NCI-H1417 (cell line): ENCODE results near the gene RPL21.

Experiments used
- DNase-seq, 3 experiments: peaks; one replicate each; lab custom pipeline; 2025; lab: John Stamatoyannopoulos, UW

RPL21 gene

GRCh38 chr13:27258637-27259386 is 7.5 kb downstream of the RPL21 start:
- no peak for DNase-seq

GRCh38 chr13:27259831-27260230 is 8.5 kb downstream of the RPL21 start:
- DNase-seq = no peak

GRCh38 chr13:27261396-27261795 is 10.0 kb downstream of the RPL21 start:
- DNase-seq = no peak

GRCh38 chr13:27263438-27263837 is 12.1 kb downstream of the RPL21 start:
- no peak for DNase-seq

GRCh38 chr13:27264181-27264580 is 12.8 kb downstream of the RPL21 start:
- peak in 2 of 3 experiments; percentile 46 to 80 for DNase-seq

- no peak for DNase-seq
These were observed 13.3 kb downstream of the RPL21 start for GRCh38 chr13:27264648-27265047.

GRCh38 chr13:27266917-27267316 is 15.6 kb downstream of the RPL21 start:
- DNase-seq = no peak

- no peak for DNase-seq
These were observed 16.2 kb downstream of the RPL21 start for GRCh38 chr13:27267596-27267995.

GRCh38 chr13:27269114-27269665 is 17.8 kb downstream of the RPL21 start:
- no peak for DNase-seq

- peak; percentile 54 to 75 (median 62) for DNase-seq
These were observed 19.5 kb downstream of the RPL21 start, which contains the start of gene RASL11A for GRCh38 chr13:27270594-27271520. RASL11A (plus strand) TSS chr13:27270830; CDS start chr13:27270945, 115 bp downstream.

- no peak for DNase-seq
These were observed 20.3 kb downstream of the RPL21 start for GRCh38 chr13:27271570-27272096.

- no peak for DNase-seq
These were observed 22.5 kb downstream of the RPL21 start for GRCh38 chr13:27273658-27274425.

GRCh38 chr13:27274631-27275030 is 23.3 kb downstream of the RPL21 start:
- DNase-seq = no peak

GRCh38 chr13:27276188-27276587 is 24.8 kb downstream of the RPL21 start:
- DNase-seq = no peak

- DNase-seq = no peak
These were observed 28.1 kb downstream of the RPL21 start for GRCh38 chr13:27279506-27279905.

GRCh38 chr13:27280009-27280656 is 28.8 kb downstream of the RPL21 start:
- DNase-seq = no peak

GRCh38 chr13:27280841-27281240 is 29.5 kb downstream of the RPL21 start:
- DNase-seq = no peak

GRCh38 chr13:27281420-27281819 is 30.1 kb downstream of the RPL21 start:
- peak in 1 of 3 experiments; percentile 41 for DNase-seq

GRCh38 chr13:27283906-27284493 is 32.6 kb downstream of the RPL21 start:
- DNase-seq = peak in 1 of 3 experiments; percentile 47

GRCh38 chr13:27288392-27288791 is 37.0 kb downstream of the RPL21 start:
- DNase-seq = no peak
